ENCODE data around the gene ARFGEF2.
"Not testable (repeated sequence)": the region's sequence is repeated elsewhere in the genome, so short reads cannot be mapped to it uniquely, and the experiment has no call there.

DNA sequence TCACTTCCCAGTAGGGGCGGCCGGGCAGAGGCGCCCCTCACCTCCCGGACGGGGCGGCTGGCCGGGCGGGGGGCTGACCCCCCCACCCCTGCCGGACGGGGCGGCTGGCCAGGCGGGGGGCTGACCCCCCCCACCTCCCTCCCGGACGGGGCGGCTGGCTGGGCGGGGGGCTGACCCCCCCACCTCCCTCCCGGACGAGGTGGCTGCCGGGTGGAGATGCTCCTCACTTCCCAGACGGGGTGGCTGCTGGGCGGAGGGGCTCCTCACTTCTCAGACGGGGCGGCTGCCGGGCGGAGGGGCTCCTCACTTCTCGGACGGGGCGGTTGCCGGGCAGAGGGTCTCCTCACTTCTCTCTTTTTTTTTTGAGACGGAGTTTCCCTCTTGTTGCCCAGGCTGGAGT is 14.7 kb downstream of the ARFGEF2 start:
- TF ChIP-seq, protein P1, sequence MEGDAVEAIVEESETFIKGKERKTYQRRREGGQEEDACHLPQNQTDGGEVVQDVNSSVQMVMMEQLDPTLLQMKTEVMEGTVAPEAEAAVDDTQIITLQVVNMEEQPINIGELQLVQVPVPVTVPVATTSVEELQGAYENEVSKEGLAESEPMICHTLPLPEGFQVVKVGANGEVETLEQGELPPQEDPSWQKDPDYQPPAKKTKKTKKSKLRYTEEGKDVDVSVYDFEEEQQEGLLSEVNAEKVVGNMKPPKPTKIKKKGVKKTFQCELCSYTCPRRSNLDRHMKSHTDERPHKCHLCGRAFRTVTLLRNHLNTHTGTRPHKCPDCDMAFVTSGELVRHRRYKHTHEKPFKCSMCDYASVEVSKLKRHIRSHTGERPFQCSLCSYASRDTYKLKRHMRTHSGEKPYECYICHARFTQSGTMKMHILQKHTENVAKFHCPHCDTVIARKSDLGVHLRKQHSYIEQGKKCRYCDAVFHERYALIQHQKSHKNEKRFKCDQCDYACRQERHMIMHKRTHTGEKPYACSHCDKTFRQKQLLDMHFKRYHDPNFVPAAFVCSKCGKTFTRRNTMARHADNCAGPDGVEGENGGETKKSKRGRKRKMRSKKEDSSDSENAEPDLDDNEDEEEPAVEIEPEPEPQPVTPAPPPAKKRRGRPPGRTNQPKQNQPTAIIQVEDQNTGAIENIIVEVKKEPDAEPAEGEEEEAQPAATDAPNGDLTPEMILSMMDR (IDR thresholded peaks at IDR 0.05; ENCODE audit: extremely low read depth in 1 of 2, insufficient read depth in 1 of 2, low read depth in 1 of 2, low read length in 2 of 2) = not testable (repeated sequence)
- TF ChIP-seq POLR2A (IDR thresholded peaks at IDR 0.05; ENCODE audit: low read depth, low read length); MYC (IDR thresholded peaks at IDR 0.05; ENCODE audit: low read depth, low read length); JUN (IDR thresholded peaks at IDR 0.05; ENCODE audit: borderline replicate concordance, insufficient read depth, insufficient read length, low read depth): not testable (repeated sequence)
